ENCODE measurements around the gene SOX15.

The SOX15 gene

GRCh38 chr17:7576432-7576937 lies 13.4 kb downstream of the SOX15 start:
- no peak for DNase-seq

GRCh38 chr17:7575959-7576358 lies 13.9 kb downstream of the SOX15 start:
- DNase-seq = no peak

GRCh38 chr17:7575481-7575883 lies 14.4 kb downstream of the SOX15 start:
- DNase-seq = no peak

GRCh38 chr17:7574176-7574953 lies 15.5 kb downstream of the SOX15 start:
- DNase-seq = no peak

DNA sequence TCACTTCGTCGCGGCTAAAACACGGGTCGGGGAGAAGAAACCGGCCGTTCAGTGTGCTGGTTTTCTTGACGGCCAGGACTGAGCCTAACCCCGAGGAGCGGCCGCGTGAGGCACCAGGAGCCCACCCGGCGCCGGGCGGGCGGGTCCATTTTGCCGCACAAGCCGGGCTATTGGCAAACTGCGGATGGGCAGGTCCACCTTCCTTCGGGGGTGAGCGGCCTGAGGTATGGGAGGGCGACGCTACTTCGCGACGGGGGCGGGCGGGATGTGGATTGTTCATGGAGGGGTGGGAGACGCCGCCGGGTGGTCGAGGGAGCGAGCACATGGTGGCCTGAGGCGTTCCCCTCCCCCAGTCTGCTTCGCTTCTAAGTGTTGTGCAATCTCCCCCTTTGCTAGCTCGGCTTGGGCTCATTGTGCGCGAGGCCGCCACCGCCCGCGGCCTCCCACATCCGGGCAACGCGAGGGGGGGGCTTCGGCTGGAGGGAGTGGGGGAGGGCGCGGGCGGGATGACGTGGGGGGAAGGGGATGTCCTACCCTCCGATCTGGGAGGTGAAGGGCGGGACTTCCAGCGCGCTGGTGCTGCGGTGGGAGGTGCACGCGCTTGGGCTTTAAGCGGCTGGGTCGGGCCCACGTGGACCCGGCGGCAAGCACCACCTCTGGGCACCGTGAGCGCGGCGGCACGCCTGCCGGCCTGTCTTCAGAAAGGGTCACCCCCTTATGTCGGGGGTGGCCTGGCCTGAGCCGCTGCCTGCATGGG lies 16.4 kb downstream of the SOX15 start:
- no peak for DNase-seq

- peak; percentile 88 for DNase-seq
Observed at GRCh38 chr17:7572588-7573323, 17.1 kb downstream of the SOX15 start.

DNA sequence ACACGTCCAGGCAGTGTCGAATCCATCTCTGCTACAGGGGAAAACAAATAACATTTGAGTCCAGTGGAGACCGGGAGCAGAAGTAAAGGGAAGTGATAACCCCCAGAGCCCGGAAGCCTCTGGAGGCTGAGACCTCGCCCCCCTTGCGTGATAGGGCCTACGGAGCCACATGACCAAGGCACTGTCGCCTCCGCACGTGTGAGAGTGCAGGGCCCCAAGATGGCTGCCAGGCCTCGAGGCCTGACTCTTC lies 17.6 kb downstream of the SOX15 start:
- no peak for DNase-seq

GRCh38 chr17:7570351-7570750 lies 19.5 kb downstream of the SOX15 start:
- no peak for DNase-seq

DNA sequence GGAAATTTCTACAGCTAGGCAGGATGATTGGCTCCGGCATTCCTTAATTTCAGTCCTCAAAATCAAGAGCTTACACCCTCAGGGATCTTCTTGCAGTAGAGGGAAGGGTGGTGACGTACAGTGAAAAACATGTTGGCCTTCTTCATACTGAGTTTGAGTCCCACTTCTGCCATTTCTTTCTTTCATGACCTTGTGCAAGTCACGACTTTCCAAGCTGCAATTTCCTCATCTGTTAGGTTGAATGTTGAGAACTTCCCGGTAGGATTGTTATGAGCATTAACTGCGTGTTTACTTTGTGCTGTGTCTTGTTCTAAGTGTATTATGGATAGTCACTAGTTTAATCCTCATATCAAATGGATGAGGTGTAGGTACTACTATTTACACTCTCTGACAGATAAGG lies 20.3 kb downstream of the SOX15 start:
- DNase-seq = no peak

- DNase-seq = no peak
Observed at GRCh38 chr17:7563115-7563869, 26.6 kb downstream of the SOX15 start.

DNA sequence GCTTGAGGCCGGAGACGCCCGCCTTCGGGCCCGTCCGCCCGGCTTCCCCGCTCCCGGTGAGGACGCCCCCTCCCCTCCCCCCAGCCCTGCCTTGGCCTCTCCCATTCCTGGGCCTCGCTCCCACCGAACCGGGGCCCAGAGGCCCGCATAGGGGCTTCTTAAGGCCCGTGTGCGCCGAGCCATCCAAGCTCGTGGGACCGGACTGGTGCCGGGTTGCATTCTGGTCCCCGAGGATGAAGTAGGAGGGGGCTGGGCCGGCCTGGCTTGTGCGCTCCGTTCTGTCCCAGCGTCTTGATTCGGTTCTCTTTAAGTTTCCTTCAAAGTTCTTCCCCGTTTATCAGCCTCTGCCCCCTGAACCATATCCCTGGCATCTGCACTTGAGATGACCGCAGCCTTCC lies 27.7 kb downstream of the SOX15 start:
- DNase-seq = no peak

GRCh38 chr17:7561589-7562207 lies 28.2 kb downstream of the SOX15 start, which contains the start of gene SENP3:
Gene SENP3, plus strand, starts transcription at chr17:7561919. Its CDS starts 1,158 bp downstream, at chr17:7563077.
- no peak for DNase-seq

DNA sequence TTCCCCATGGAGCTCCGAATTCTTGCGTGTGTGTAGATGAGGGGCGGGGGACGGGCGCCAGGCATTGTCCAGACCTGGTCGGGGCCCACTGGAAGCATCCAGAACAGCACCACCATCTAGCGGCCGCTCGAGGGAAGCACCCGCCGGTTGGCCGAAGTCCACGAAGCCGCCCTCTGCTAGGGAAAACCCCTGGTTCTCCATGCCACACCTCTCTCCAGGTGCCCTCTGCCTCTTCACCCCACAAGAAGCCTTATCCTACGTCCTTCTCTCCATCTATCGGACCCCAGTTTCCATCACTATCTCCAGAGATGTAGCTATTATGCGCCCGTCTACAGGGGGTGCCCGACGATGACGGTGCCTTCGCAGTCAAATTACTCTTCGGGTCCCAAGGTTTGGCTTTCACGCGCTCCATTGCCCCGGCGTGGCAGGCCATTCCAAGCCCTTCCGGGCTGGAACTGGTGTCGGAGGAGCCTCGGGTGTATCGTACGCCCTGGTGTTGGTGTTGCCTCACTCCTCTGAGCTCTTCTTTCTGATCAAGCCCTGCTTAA lies 28.8 kb downstream of the SOX15 start:
- DNase-seq = peak; percentile 42

GRCh38 chr17:7560172-7561027 lies 29.5 kb downstream of the SOX15 start:
- no peak for DNase-seq

GRCh38 chr17:7559320-7560171 lies 30.3 kb downstream of the SOX15 start:
- no peak for DNase-seq

- DNase-seq = no peak
Observed at GRCh38 chr17:7558544-7559319, 31.2 kb downstream of the SOX15 start, which contains the start of gene TNFSF13. Gene TNFSF13, plus strand, starts transcription at chr17:7558750. Its CDS starts 290 bp downstream, at chr17:7559040.

- no peak for DNase-seq
Observed at GRCh38 chr17:7557775-7558543, 31.9 kb downstream of the SOX15 start.

- DNase-seq = no peak
Observed at GRCh38 chr17:7557147-7557764, 32.6 kb downstream of the SOX15 start.
